Activated CD8-positive, alpha-beta memory T cell treated with anti-CD3 and anti-CD28 coated beads, Interleukin-2, amount 50 U/mL, for 1 hour (primary cell): ENCODE measurements around the gene ZNF732.
A peak's percentile ranks its signal among the peaks of the same experiment; 100 is the strongest.
"Not testable (repeated sequence)": the region's sequence is repeated elsewhere in the genome, so short reads cannot be mapped to it uniquely, and the experiment has no call there.

ENCODE experiments used
- DNase-seq: peaks from one replicate; pipeline ENCODE4 v3.0.0-alpha.2; 2020; ENCODE audit errors: extremely low read depth

The ZNF732 gene

GRCh38 chr4:253936-254756 lies 51.1 kb downstream of the ZNF732 start:
- DNase-seq, result no peak

- DNase-seq, result no peak
Observed at GRCh38 chr4:252065-252601, 53.1 kb downstream of the ZNF732 start.

- DNase-seq, result no peak
Observed at GRCh38 chr4:244471-244870, 60.8 kb downstream of the ZNF732 start.

GRCh38 chr4:243426-243825 lies 61.8 kb downstream of the ZNF732 start:
- no peak for DNase-seq

DNA sequence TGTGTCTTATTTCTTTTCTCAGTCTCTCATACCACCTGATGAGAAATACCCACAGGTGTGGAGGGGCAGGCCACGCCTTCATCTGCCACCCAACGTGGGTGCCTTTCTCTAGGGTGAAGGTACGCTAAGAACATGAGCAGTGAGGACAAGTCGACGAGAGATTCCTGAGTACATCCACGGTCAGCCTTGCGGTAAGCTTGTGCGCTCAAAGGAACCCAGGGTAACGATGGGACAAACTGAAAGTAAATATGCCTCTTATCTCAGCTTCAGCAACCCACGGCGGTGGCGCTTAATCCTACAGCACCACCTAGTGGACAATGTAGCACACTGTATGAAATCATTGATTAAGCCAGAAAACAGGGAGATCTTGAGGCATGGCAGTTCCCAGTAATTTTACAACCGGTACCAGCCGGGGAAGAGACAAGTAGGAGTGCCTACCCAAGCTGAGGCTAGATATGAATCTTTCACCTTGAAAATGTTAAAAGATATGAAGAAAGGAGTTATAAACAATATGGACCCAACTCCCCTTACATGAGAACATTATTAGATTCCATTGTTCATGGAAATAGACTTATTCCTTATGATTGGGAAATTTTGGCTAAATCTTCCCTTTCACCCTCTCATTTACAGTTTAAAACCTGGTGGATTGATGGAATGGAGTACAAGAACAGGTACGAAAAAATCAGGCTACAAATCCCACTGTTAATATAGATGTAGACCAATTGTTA lies 63.0 kb downstream of the ZNF732 start:
- DNase-seq, result peak; percentile 44

GRCh38 chr4:241411-241810 lies 63.9 kb downstream of the ZNF732 start:
- not testable (repeated sequence) for DNase-seq

- DNase-seq, result no peak
Observed at GRCh38 chr4:236028-236427, 69.2 kb downstream of the ZNF732 start.

GRCh38 chr4:234178-234577 lies 71.1 kb downstream of the ZNF732 start:
- no peak for DNase-seq

- DNase-seq, result no peak
Observed at GRCh38 chr4:223913-224497, 81.3 kb downstream of the ZNF732 start.
